ENCODE results near the gene ANKRD13B.
A peak's percentile ranks its signal among the peaks of the same experiment; 100 is the strongest.

ANKRD13B gene

GRCh38 chr17:29653995-29654714 lies 61.2 kb downstream of the ANKRD13B start:
- DNase-seq = no peak

DNA sequence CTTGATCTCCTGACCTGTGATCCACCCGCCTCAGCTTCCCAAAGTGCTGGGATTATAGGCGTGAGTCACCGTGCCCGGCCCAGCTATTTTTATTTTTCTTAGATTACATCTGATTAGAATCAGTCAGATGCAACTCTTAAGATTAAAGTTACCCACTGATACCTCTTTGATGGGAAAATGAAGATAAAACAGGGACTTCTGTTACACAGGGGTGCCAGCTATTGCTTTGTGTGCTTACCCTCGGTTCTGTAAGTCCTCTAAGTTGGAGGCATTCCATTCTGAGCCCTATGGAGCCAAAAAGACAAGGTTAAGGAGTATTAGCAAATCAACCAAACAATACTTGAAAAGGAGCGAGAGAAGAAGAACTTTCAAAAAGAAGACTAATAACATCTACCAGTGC lies 62.4 kb downstream of the ANKRD13B start:
- DNase-seq = no peak

- peak; percentile 18 for DNase-seq
Observed at GRCh38 chr17:29659155-29659554, 66.2 kb downstream of the ANKRD13B start.

- no peak for DNase-seq
Observed at GRCh38 chr17:29661213-29661612, 68.3 kb downstream of the ANKRD13B start.

DNA sequence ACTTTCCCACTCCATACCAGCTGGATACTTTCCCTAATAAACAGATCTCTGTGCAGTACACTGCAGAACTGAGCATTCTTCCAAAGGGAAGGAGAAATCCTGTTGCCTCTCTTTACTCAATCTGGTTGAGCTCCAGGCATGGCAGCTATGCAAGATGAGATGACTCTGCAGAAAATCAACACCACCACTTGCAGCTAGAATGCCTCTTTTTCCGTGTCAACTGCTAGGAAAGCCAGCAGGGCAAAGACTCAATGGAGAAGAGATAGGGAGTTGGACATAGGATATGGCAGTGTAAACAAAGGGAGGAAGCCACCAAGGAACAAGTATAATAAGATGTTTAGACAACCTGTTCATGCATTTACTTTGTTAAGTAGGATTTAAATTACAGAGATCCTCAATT lies 70.2 kb downstream of the ANKRD13B start:
- DNase-seq = no peak

Measured in CD4-positive, alpha-beta T cell treated with Interleukin-17A for 1 hour (primary cell).